Colonic mucosa (tissue), 4 donors: ENCODE data around the gene WNK2. TPM values are rescaled to one million over a fixed set of nuclear protein-coding genes. Genes with fewer than 3 reads are reported as not detected.

Experiments
- DNase-seq: peaks from one replicate; pipeline ENCODE4 v3.0.0-alpha.2; 2020
- H3K27ac ChIP-seq: fragments of 200-600 bp; one replicate; pipeline ENCODE4 v1.8.0; 2021
- H3K27me3 ChIP-seq: fragments of 200-600 bp; one replicate; pipeline ENCODE4 v1.8.0; 2021
- H3K36me3 ChIP-seq: fragments of 200-600 bp; one replicate; pipeline ENCODE4 v1.8.0; 2021
- H3K4me1 ChIP-seq: fragments of 200-600 bp; one replicate; pipeline ENCODE4 v1.8.0; 2021; ENCODE audit warnings: mild to moderate bottlenecking
- H3K4me3 ChIP-seq: fragments of 200-600 bp; one replicate; pipeline ENCODE4 v1.8.0; 2021
- H3K9ac ChIP-seq, 2 donors: one replicate each; pipeline ENCODE4 v1.7.0; 2013; ENCODE audit warnings: control low read depth in 2 of 2, low read depth in 2 of 2, low read length in 2 of 2
- H3K9me3 ChIP-seq: fragments of 200-600 bp; one replicate; pipeline ENCODE4 v1.8.0; 2021
- intact Hi-C: fragments of 100-400 bp; cut with DNase I; formaldehyde crosslinking; loops from one replicate; pipeline ENCODE4 v1.14.1; 2022
- total RNA-seq, 2 donors: library from RNA; stranded (reverse); fragmentation: NEBNext Ultra II Directional in 1 of 2; extraction: Animal tissue kit (Norgen Biotek cat#: 25700) in 1 of 2; gene quantifications; one replicate each; pipeline ENCODE4 v1.2.1, GENCODE V29; 2021
- TF ChIP-seq, protein P1 (sequence below): fragments of 200-600 bp; IDR thresholded peaks from one replicate; pipeline ENCODE4 v1.8.0; 2022; ENCODE audit warnings: antibody characterized with exemption, mild to moderate bottlenecking
- donor health status: healthy.
- donor health status: DM: no; HTN: no; CAD: no.
- donor health status: DM: no; HTN: no; CAD: no.

The WNK2 gene
- total RNA-seq, 2 donors from 2014 or later = 161 to 238 TPM

DNA sequence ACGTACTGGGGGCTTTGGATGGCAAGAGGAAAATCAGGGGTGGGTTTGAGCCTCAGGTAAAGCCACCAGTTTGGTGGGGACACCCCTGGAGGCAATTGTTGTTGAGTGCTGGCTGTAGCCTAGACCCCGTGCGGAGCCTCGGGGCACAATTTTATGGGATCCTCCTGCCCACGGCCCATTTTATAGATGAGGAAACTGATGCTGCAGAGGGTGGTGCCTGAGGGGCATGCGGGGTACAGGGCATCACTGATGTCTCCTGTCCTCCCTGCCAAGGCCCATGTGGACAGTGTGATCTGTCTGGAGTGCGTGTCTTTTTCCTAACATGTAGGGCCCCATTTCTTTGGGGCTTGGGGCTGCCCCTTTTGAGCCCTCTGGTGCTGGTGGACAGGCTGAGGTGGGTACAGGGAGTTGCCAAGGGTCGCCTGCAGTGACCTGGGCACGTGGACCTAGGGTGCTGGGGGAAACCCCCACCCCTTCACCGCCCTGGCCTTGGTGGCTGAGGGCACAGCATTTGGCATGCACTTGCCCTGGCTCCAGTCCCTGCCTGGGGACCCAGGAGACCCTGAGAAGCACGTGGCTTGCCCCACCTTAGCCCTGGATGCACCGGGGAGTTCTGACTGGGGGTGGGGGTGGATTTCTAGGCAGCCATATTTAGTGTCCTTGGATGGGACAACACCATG, 22.1 kb downstream of the WNK2 start:
- TF ChIP-seq, protein P1, sequence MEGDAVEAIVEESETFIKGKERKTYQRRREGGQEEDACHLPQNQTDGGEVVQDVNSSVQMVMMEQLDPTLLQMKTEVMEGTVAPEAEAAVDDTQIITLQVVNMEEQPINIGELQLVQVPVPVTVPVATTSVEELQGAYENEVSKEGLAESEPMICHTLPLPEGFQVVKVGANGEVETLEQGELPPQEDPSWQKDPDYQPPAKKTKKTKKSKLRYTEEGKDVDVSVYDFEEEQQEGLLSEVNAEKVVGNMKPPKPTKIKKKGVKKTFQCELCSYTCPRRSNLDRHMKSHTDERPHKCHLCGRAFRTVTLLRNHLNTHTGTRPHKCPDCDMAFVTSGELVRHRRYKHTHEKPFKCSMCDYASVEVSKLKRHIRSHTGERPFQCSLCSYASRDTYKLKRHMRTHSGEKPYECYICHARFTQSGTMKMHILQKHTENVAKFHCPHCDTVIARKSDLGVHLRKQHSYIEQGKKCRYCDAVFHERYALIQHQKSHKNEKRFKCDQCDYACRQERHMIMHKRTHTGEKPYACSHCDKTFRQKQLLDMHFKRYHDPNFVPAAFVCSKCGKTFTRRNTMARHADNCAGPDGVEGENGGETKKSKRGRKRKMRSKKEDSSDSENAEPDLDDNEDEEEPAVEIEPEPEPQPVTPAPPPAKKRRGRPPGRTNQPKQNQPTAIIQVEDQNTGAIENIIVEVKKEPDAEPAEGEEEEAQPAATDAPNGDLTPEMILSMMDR = no peak
- no peaks in the 10 kb centered on the region for H3K36me3 ChIP-seq
- peak overlapping the region; percentile 4 for H3K27ac ChIP-seq
- no peaks in the 10 kb centered on the region for H3K9me3 ChIP-seq
- peaks cover 32% of the 10 kb centered on the region for H3K4me1 ChIP-seq
- no peak for DNase-seq
- H3K9ac ChIP-seq = peak overlapping the region in 1 of 2 donors; percentile 87
- intact Hi-C loops = no loop called here
- H3K27me3 ChIP-seq = no peaks in the 10 kb centered on the region
- no peak overlapping the region for H3K4me3 ChIP-seq

DNA sequence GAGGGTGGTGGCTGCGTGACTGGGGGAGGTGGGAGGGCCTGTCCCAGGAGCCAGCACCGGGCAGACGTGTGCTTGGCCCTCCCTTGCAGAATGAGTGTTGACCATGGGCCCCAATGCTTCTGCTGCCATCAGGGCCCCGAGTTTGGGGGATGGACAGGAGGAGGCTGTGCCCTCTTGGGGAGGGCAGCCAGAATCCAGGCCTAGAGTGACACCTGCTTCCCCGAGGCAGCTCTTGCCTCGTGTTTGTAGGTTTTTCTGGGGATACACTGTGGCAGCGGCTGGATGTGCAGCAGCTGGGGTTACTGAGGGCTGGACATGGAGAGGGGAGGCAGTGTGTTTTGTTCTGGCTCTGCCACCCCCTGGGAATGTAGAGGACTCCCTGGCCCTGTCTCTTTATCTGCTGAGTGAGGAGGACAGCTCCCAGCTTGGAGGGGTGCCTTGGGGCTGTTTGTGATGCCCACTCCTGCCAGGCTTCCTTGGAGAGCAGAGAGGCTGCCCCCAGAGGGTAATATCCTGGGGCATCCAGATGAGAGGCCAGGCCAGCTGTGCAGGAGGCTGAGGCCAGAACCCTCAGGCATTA, 22.7 kb downstream of the WNK2 start:
- Histone ChIP-seq H3K27ac (peak overlapping the region; percentile 63), H3K4me3 (no peak overlapping the region), H3K36me3 (no peaks in the 10 kb centered on the region), H3K4me1 (peaks cover 25% of the 10 kb centered on the region), H3K27me3 (no peaks in the 10 kb centered on the region), H3K9me3 (no peaks in the 10 kb centered on the region), H3K9ac (peak overlapping the region in 1 of 2 donors; percentile 49)
- intact Hi-C loops = no loop called here
- no peak for DNase-seq
- TF ChIP-seq, protein P1 = no peak

DNA sequence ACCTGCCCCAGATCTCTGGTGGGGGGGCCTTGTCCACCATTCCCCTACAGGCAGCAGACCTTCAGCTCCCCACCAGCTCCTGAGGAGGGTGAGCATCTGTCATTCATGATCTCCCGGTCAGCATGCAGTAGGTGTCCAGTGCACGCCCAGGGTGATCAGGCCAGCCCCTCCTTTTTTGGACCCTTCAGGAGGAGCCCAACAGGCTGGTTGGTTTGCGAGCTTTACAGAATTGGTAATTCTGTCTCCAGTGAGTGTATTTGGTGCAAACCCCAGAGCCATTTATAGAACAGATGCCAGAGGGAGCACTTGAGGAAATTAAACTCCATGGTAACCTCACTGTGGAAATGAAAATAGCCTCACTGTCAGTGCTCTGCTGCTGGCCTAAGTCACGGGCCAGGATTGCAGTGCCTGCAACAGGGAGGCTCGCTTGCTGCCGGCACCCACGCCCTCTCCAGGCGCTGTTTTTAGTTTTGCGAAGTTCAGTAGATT, 23.4 kb downstream of the WNK2 start:
- H3K27ac ChIP-seq = peak overlapping the region; percentile 63
- TF ChIP-seq, protein P1 = no peak
- H3K9ac ChIP-seq = peak overlapping the region in 1 of 2 donors; percentile 49
- intact Hi-C loops = no loop called here
- H3K4me3 ChIP-seq = no peak overlapping the region
- no peak for DNase-seq
- no peaks in the 10 kb centered on the region for H3K9me3 ChIP-seq
- H3K36me3 ChIP-seq = no peaks in the 10 kb centered on the region
- H3K4me1 ChIP-seq = peaks cover 22% of the 10 kb centered on the region
- H3K27me3 ChIP-seq = no peaks in the 10 kb centered on the region

DNA sequence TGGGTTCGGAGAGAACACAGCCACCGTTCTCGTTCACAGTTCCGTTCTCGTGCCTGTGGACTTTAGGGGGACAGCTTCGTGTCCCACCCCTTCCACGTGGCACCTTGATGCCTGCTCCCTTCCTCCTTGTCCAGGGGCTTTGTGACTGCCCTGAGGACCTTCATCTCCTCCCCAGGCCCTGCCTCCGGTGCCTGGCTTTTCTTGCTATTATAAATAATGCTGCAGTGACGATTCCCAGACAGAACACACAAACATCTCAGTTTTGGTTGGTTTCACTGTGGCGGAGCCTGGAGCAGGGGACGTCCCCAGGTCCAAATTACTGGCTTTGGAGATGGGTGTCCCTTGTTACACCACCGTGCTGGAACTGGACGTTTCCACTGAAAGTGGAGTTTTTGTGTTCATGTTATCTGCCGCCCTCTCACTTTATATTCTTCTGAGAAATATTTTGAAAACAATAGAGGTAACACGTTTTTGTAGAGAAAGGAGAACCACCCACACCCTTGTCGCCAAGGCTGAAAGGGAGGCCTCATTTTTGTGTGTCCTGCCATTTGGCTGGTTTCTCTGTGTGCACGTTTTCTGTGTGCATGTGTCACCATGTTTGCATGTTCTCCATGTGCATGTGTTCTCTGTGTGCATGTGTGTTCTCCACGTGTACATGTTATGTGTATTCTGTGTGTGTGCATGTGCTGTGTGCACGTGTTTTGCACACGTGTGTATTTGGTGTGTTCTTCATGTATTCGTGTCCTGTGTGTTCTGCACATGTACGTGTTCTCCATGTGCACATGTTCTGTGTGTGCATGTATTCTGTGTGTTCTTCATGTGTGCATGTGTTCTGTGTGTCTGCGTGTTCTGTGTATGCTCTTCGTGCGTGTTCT, 24.2 kb downstream of the WNK2 start:
- TF ChIP-seq, protein P1 = no peak
- Histone ChIP-seq H3K27me3 (no peaks in the 10 kb centered on the region), H3K9me3 (no peaks in the 10 kb centered on the region), H3K9ac (peak overlapping the region; percentile 19 to 49), H3K4me3 (no peak overlapping the region), H3K4me1 (peaks cover 22% of the 10 kb centered on the region), H3K36me3 (no peaks in the 10 kb centered on the region), H3K27ac (peak overlapping the region; percentile 63)
- DNase-seq = no peak
- intact Hi-C loops = no loop called here

DNA sequence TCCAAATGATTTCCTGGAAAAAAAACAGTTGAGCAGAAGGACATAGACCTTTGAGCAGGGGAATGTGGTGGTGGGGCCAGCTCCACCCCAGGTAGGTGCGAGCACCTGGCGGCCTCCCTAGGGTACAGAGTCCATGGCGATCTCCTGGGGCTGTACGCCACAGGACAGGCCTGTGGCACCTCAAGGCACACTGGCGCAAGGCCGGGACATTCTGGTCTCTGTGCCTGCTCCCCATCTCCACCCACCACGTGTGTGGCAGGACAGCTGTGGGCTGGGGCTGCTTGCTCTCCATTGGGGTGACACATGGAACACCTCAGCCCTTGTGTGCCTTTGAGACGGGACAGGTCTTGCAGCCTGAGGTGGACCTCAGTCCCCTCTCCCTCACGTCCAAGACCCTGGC, 25.2 kb downstream of the WNK2 start:
- H3K9ac ChIP-seq = peak overlapping the region; percentile 49 to 53
- peaks cover 22% of the 10 kb centered on the region for H3K4me1 ChIP-seq
- no peaks in the 10 kb centered on the region for H3K36me3 ChIP-seq
- DNase-seq = peak; percentile 86
- H3K27me3 ChIP-seq = no peaks in the 10 kb centered on the region
- TF ChIP-seq, protein P1 = no peak
- intact Hi-C loops = no loop called here
- no peak overlapping the region for H3K4me3 ChIP-seq
- H3K27ac ChIP-seq = peak overlapping the region; percentile 63
- no peaks in the 10 kb centered on the region for H3K9me3 ChIP-seq
